DMS53 treated with DMSO at 0.1 percent for 48 hours (cell line): ENCODE results near the gene TST.

ENCODE experiments used
- DNase-seq: peaks from one replicate; lab custom pipeline; 2025; ENCODE audit not compliant: unreplicated experiment; lab: John Stamatoyannopoulos, UW

The TST gene

GRCh38 chr22:37019309-37020191, at the start of gene TST, which contains the start of gene MPST:
TST (minus strand) TSS chr22:37019447; CDS start chr22:37018732, 715 bp downstream.
MPST (plus strand) TSS chr22:37019742; CDS start chr22:37019837, 95 bp downstream.
- no peak for DNase-seq

DNA sequence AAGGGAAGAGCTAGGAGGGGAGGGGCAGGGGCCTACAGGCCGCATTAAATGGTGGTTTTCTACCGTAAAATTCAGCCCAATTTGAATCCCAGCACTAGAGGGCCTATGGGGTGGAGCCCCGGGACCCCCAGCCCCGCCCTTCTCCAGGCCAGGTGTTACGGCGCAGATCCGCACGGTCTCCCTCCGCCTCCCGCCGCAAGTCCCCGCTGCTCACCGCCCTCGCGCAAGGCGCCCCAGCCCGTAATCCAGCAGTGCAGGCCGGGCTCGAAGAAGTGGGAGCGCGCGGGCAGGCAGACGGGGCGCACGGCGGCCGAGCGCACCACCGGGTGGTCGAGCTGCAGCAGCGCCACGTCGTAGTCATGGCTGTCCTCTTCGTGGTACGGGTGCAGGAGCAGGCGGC, 49.6 kb upstream of the TST start:
- no peak for DNase-seq

DNA sequence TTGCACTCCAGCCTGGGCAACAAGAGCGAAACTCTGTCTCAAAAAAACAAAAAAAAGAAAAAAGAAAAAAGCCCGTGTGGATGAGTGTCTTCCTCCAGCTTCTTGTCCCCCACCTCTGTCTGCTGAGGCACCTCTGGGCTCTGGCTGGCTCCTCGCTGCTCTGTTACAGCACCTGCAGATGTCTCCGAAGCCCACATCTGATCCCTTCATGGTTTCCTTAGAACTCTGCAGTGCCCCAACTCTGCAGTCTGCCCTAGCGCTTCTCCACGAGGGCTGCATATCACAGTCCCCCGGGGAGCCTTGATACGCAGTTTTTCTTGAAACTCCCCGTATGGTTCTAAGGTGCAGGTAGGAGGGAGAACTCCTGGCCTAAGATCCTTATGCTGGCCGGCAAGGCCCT, 48.2 kb upstream of the TST start:
- no peak for DNase-seq

DNA sequence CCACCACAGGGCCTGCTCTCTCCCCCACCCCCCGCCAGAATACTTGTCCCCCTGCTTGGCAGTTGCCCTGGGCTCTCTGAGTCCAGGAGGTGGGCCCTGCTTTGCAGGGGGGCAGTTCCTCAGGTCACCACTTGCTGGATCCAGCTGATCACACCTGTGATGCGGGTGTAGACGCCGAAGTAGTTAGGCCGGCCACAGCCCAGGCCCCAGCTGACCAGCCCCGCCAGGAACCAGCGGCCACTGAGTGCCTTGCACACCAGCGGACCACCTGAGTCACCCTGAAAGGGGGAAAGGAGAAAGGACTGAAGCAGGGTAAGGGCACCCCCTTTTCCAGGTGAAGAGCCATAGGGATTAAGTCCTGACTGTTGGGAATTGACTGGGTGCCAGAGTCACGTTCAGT, 46.7 kb upstream of the TST start:
- DNase-seq, result no peak

DNA sequence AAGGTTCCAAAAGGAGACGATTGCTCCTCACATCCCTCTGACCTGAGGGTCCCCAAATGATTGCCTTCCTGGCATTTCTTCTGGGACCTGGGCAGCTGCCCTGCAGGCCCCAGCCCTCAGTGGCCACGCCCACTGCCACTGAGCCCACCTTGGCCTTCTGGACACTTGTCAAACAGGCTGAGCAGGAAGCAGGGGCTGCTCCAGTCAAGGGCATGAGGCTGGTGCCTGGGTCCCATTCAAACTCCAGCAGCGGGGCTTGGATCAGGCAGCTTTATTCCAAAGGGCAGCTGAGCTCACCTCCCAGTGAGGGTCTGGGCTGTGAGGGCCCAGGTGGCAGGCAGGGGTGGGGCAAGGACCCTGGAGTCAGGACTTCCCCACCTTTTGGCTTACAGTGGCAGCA, 45.9 kb upstream of the TST start:
- DNase-seq, result no peak

GRCh38 chr22:37064553-37064952, 45.3 kb upstream of the TST start:
- DNase-seq, result no peak

DNA sequence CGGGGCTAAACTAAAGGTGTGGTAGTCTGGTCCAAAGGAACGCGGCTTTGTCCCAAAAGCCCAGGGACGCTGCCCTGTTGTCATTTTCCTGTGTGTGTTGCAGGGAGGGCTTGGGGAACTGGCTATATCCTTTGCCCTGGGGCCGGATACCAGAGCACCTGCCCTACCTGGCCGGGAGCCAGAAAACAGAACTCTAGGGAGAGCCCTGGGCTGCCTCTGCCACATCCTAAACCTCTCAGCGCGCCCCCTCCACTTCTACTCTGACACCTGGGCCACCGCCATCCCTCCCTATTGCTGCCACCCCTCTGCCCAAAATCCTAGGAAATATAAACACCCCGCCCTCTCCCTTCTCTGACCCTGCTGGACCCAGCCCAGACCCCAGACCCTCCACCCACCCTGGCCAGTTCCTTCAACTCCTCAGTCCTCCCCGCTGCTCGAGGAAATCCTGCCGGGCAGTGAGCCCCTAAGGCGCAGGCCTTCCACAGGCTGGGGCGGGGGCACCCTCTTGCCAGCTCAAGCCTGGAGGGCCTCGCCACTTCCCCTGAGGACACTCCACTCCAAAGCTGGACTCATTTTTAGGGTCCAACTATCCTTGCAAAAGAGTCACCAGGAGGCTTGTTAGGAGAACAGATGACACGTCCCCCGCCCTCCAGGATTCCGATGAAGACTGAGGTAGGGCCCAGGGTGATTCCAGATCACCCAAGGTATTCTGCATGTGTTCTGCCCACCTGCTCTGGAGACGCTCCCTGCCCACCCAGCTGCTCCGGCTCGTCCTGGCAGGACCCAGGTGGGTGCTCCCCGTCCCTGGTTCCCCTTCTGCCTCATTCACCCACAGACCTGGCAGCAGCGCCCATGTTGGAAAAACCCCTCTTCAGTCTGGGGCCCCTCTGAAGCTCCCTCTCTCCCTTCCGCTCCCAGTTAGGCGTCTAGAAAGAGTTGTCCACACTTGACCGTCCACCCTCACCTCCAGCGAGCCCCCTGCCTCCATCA, 44.5 kb upstream of the TST start:
- DNase-seq, result no peak

DNA sequence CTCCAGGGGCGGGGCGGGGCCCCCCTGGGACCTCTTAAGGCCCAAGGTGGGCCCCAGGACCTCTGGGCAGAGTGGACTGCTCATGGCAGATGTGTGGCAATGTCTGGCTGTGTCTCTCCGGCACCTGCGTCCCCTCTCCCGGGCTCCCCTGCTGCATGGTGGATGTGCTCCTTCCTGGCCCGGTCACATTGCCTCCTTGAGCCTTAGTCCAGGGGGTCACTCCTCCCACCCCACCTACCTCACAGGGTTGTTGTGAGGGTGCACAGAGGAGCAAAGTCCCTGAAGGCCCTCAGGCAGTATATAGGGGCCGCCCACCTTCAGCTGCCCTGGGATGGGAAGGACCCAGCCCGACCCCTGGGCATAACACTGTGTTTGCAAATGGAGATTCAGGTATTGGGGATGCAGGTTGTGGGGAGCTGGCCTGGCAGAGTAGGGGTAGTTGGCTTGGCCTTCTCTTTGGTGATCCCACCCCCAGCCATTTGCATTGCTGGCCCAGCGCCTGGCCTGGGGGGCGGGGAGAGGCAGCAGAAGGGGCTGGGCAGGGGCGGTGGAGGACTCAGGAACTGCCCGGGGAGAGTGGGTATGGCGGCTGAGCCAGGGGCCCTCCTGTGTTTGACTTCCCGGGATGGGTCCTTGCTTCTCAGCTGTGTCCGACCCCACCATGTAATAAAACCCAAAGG, 43.6 kb upstream of the TST start:
- no peak for DNase-seq

GRCh38 chr22:37062376-37062675, 43.1 kb upstream of the TST start:
- DNase-seq, result no peak

GRCh38 chr22:37061611-37062375, 42.5 kb upstream of the TST start:
- no peak for DNase-seq

DNA sequence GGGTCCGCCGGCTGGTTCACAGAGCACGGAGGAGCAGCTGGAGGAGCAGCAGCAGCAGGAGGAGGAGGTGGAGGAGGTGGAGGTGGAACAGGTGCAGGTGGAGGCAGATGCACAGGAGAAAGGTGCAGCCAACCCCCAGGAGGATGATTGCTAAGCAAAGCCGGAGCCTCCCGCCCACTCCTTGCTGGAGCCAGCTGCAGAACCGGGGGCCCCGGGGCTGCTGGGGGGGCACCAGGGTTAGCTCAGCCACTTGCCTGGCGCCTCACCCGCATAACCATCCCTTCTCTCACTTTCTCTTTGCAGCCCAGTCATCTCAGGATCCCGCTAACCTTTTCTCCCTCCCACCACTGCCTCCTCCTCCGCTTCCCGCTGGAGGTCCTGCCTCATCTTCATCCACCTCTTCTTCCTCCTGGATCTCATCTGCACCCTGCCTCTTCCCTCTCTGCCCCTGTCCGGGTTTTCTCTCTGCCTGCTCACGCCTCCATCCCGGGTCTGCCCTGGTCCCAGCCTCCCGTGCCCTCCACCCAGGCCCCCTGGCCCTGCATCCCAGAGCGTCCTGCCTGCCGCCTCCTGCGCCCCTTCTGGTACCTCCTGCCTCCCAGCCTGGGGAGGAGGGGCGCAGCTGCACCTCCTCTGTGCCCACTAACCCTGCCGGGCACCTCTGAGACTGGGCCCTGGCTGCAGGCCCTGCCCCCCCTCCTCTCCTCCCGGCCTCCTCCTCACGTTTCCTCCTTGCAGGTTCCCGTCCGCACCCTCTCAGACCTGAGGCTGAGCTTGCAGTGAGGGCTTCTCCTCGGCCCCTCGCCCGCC, 41.8 kb upstream of the TST start:
- no peak for DNase-seq

DNA sequence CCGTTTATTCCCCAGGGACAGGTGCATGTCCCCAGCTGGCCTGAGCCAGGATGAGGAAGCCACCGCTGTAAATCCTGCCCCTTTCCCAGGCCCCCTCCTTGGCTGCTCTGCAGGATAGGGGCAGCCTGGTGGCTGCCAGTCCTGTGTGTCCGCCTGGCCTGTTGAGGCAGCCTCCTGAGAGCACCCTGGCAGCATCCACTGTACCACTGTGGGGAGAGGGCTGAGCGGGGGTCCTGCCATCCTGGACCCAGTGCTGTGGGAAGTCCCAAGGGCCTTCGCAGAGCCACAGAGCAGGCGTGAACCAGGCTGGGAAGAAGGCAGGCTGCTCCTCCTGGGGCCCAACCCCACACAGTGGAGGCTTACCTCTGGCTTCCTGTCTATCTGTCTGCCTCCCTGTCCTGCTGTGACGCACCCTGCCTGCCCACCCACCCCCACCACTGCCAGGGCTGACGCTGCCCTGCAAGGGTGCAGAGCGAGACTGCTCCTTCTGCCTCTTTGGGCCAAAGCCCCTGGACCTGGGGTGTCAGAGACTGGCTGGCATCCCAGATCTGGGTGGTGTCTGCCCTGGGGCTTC, 40.7 kb upstream of the TST start:
- no peak for DNase-seq

DNA sequence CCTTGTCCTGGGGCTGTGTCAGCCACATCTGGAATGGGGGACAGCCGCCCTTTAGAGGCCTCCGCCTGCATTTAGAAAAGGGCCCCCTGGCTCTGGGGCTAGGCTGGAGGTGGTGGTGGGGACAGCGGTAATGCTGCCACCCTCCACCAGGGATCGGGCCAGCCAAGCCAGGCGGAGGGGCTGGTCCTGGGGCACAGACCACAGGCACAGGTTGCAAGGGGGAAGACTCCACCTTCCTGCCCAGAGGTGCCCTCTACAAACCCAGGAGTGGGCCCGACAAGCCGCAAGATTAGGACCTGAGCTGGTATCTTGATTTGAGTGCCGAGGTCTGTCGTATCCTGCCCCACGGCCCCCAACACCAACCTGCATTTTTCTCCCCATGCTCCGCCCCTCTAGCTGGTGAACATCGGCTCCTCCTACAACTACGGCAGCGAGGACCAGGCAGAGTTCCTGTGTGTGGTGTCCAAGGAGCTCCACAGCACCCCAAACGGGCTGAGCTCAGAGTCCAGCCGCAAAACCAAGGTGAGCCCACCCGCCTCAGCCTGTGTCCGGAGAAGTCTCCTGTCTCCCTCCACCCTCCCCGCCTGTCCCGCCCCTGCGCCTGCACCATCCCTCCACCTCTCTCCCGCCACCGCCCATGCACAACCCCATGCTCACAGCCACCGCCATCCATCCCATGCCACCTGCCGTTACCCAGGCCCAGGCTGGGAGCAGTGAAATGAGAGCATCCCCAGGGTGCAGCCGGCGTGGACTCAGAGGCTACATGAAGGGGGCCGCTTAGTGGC, 39.9 kb upstream of the TST start:
- DNase-seq, result no peak

- DNase-seq, result no peak
Measured at GRCh38 chr22:37057796-37058510, 38.7 kb upstream of the TST start.

DNA sequence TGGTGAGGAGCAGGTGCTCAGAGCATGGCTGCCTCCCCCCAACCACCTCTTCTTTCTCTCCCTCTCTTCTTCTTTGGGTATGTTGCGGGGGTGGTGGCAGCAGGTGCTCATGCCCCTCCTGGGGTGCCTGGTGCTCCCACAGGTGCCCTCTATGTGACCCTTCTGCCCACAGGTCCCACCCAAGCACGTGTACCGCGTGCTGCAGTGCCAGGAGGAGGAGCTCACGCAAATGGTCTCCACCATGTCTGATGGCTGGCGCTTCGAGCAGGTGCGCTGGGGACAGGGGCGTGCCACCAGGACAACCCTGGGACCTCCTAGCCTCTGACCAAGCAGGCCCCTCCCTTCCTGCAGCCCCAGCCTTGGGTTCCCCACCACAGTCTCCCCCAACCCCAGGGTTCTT, 38.0 kb upstream of the TST start:
- DNase-seq, result no peak

GRCh38 chr22:37056246-37056645, 37.0 kb upstream of the TST start:
- no peak for DNase-seq

DNA sequence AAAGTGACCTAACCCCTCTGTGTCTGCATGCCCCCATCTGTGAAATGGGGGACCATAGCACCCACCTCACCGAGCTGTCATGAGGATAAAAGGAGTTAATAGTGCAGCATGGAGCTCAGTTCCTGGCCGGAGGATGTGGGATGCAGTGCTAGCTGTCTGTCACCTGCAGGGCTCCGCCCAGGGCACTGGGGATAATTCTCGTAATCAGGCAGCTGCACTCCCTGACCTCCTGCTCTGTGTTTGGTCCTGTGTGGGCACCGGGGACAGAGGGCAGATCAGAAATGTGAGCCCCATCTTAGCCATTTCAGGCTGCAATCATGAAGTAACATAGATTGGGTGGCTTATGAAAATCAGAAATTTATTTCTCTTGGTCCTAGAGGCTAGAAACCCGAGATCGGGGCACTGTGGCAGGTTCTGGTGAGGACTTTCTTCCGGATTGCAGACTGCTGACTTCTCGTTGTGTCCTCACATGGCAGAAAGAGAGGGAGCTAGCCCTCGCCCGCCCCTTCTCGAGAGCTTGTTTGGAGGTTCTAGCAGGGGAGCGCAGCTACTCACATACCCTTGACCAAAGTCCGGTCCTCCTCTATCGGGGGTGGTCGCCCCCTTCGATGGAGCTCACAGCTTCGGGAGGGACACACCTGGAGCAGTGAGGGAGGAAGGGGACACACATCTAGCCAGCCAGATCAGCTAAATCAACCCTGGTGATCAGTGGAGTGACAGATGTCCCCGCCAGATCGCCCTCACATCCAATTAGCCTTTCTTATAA, 35.5 kb upstream of the TST start:
- no peak for DNase-seq
